ENCODE results near the gene SPCS2. TPM values are rescaled to one million over a fixed set of nuclear protein-coding genes. Genes with fewer than 3 reads are reported as not detected.
A peak's percentile ranks its signal among the peaks of the same experiment; 100 is the strongest.
"Not testable (repeated sequence)": the region's sequence is repeated elsewhere in the genome, so short reads cannot be mapped to it uniquely, and the experiment has no call there.

SPCS2 gene
- total and polyA plus RNA-seq, 2 donors (not counting 3 experiments of a cell fraction or from before 2014, with no cell fraction given), result 88.9 to 140 TPM

DNA sequence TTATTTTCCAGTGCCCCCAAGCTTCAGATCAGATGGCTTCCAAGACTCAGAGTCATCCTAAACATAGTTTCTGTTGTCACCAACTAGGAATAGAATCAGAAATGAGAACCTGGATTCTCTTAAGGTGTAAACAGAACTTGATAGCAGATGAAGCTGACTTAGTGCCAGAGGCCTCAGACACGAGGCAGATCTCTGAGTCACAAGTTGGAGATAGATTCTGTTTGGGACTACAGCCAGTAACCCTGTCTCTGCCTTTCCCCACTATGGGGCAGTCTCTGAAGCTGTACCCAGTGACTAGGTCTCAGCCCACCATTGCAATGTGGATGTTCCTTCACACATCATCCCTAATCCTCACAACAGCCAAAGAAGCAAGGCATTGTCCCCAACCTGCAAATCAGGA lies 65.1 kb downstream of the SPCS2 start:
- no peak overlapping the region for H3K9ac ChIP-seq (replicated peaks; ENCODE audit: extremely low read depth, insufficient read depth, low read length)
- BruUV-seq (replicated peaks), result no TSS peak
- DNase-seq (ENCODE audit: low read depth, low spot score), result peak; percentile 13
- no peak overlapping the region for H3K4me2 ChIP-seq (ENCODE audit: insufficient read depth, low read length)
- peak; percentile 24 for FAIRE-seq
- ChIA-PET POLR2A (no interaction called here), CTCF (interaction anchor here (1.0 to 2.5 kb wide), 9 partner anchors 9 to 234 kb away, joined by 3 to 13 read pairs (median 4); partner anchors contain the start of gene NEU3)
- dilution Hi-C loops (cut with MboI; ENCODE audit: extremely low pct_ligation_motif_present, low sequenced_read_pairs) (loop anchor here (25.0 kb wide), 1 partner anchor 102 kb away; no protein-coding TSS in a partner anchor), intact Hi-C loops (cut with micrococcal nuclease) (no loop called here)
- H4K20me1 ChIP-seq (replicated peaks; ENCODE audit: control insufficient read depth, extremely low read depth, insufficient read depth, low read length), result no peaks in the 10 kb centered on the region
- H2AFZ ChIP-seq (ENCODE audit: low read depth, low read length), result no peak overlapping the region
- no peaks in the 10 kb centered on the region for H3K9me1 ChIP-seq (replicated peaks; ENCODE audit: control insufficient read depth, extremely low read depth, insufficient read depth, low read length)
- peaks cover 0 to 4% of the 10 kb centered on the region in 2 experiments for H3K36me3 ChIP-seq (ENCODE audit: control insufficient read depth in 2 of 2, extremely low read depth in 1 of 2, insufficient read depth in 2 of 2, low read length in 2 of 2)
- no peaks in the 10 kb centered on the region for H3K27me3 ChIP-seq (ENCODE audit: control insufficient read depth in 2 of 2, insufficient read depth in 2 of 2, low read length in 2 of 2)
- H3K9me3 ChIP-seq (replicated peaks; ENCODE audit: control insufficient read depth, insufficient read depth, low read length), result no peaks in the 10 kb centered on the region
- H3K4me1 ChIP-seq (ENCODE audit: control insufficient read depth, extremely low read depth, insufficient read depth, low read length), result no peaks in the 10 kb centered on the region
- no peak for TF ChIP-seq GATA2 (IDR thresholded peaks at IDR 0.05; ENCODE audit: insufficient read depth, insufficient read length, low read depth, low read length)
- TF ChIP-seq MYC (IDR thresholded peaks at IDR 0.05; ENCODE audit: low read depth, low read length), result no peak
- TF ChIP-seq MAX (IDR thresholded peaks at IDR 0.05; ENCODE audit: insufficient read depth, insufficient read length), result no peak
- TF ChIP-seq POLR2A (IDR thresholded peaks at IDR 0.05; ENCODE audit: low read depth, low read length), result no peak
- no peak for TF ChIP-seq EZH2 (IDR thresholded peaks at IDR 0.05; ENCODE audit: borderline replicate concordance, low read depth, low read length, severe bottlenecking)
- TF ChIP-seq, protein P1, sequence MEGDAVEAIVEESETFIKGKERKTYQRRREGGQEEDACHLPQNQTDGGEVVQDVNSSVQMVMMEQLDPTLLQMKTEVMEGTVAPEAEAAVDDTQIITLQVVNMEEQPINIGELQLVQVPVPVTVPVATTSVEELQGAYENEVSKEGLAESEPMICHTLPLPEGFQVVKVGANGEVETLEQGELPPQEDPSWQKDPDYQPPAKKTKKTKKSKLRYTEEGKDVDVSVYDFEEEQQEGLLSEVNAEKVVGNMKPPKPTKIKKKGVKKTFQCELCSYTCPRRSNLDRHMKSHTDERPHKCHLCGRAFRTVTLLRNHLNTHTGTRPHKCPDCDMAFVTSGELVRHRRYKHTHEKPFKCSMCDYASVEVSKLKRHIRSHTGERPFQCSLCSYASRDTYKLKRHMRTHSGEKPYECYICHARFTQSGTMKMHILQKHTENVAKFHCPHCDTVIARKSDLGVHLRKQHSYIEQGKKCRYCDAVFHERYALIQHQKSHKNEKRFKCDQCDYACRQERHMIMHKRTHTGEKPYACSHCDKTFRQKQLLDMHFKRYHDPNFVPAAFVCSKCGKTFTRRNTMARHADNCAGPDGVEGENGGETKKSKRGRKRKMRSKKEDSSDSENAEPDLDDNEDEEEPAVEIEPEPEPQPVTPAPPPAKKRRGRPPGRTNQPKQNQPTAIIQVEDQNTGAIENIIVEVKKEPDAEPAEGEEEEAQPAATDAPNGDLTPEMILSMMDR (IDR thresholded peaks at IDR 0.05; ENCODE audit: extremely low read depth in 1 of 2, insufficient read depth in 1 of 2, low read depth in 1 of 2, low read length in 2 of 2), result no peak
- H3K27ac ChIP-seq (ENCODE audit: insufficient read depth, low read depth, low read length), result no peak overlapping the region
- H3K79me2 ChIP-seq (ENCODE audit: control insufficient read depth, insufficient read depth, low read length), result no peaks in the 10 kb centered on the region
- H3K4me3 ChIP-seq (replicated peaks in 1 of 3; ENCODE audit: insufficient read depth in 1 of 3, low read depth in 1 of 3, low read length in 3 of 3), result no peak overlapping the region

- CTCF ChIA-PET, result interaction anchor here (1.8 kb wide), 1 partner anchor 12 kb away, joined by 4 read pairs; no protein-coding TSS in a partner anchor
- BruUV-seq (replicated peaks); H3K4me2 ChIP-seq (ENCODE audit: insufficient read depth, low read length); H3K9ac ChIP-seq (replicated peaks; ENCODE audit: extremely low read depth, insufficient read depth, low read length); intact Hi-C loops (cut with micrococcal nuclease); H3K4me3 ChIP-seq (replicated peaks in 1 of 3; ENCODE audit: insufficient read depth in 1 of 3, low read depth in 1 of 3, low read length in 3 of 3); H3K36me3 ChIP-seq (ENCODE audit: control insufficient read depth in 2 of 2, extremely low read depth in 1 of 2, insufficient read depth in 2 of 2, low read length in 2 of 2); H3K79me2 ChIP-seq (ENCODE audit: control insufficient read depth, insufficient read depth, low read length); H3K4me1 ChIP-seq (ENCODE audit: control insufficient read depth, extremely low read depth, insufficient read depth, low read length); H4K20me1 ChIP-seq (replicated peaks; ENCODE audit: control insufficient read depth, extremely low read depth, insufficient read depth, low read length); H3K27me3 ChIP-seq (ENCODE audit: control insufficient read depth in 2 of 2, insufficient read depth in 2 of 2, low read length in 2 of 2); FAIRE-seq; H3K27ac ChIP-seq (ENCODE audit: insufficient read depth, low read depth, low read length); H3K9me1 ChIP-seq (replicated peaks; ENCODE audit: control insufficient read depth, extremely low read depth, insufficient read depth, low read length); DNase-seq (ENCODE audit: low read depth, low spot score); H2AFZ ChIP-seq (ENCODE audit: low read depth, low read length); H3K9me3 ChIP-seq (replicated peaks; ENCODE audit: control insufficient read depth, insufficient read depth, low read length); POLR2A ChIA-PET: not testable (repeated sequence)
- dilution Hi-C loops (cut with MboI; ENCODE audit: extremely low pct_ligation_motif_present, low sequenced_read_pairs), result loop anchor here (25.0 kb wide), 1 partner anchor 107 kb away; no protein-coding TSS in a partner anchor
Observed at GRCh38 chr11:75019200-75019599, 70.1 kb downstream of the SPCS2 start.

- dilution Hi-C loops (cut with MboI; ENCODE audit: extremely low pct_ligation_motif_present, low sequenced_read_pairs), result loop anchor here (25.0 kb wide), 1 partner anchor 108 kb away; no protein-coding TSS in a partner anchor
- H3K27me3 ChIP-seq (ENCODE audit: control insufficient read depth in 2 of 2, insufficient read depth in 2 of 2, low read length in 2 of 2); DNase-seq (ENCODE audit: low read depth, low spot score); H3K27ac ChIP-seq (ENCODE audit: insufficient read depth, low read depth, low read length); H3K4me1 ChIP-seq (ENCODE audit: control insufficient read depth, extremely low read depth, insufficient read depth, low read length); POLR2A ChIA-PET; H4K20me1 ChIP-seq (replicated peaks; ENCODE audit: control insufficient read depth, extremely low read depth, insufficient read depth, low read length); intact Hi-C loops (cut with micrococcal nuclease); H3K9me1 ChIP-seq (replicated peaks; ENCODE audit: control insufficient read depth, extremely low read depth, insufficient read depth, low read length); FAIRE-seq; H2AFZ ChIP-seq (ENCODE audit: low read depth, low read length); H3K36me3 ChIP-seq (ENCODE audit: control insufficient read depth in 2 of 2, extremely low read depth in 1 of 2, insufficient read depth in 2 of 2, low read length in 2 of 2); H3K4me2 ChIP-seq (ENCODE audit: insufficient read depth, low read length); H3K9ac ChIP-seq (replicated peaks; ENCODE audit: extremely low read depth, insufficient read depth, low read length); H3K4me3 ChIP-seq (replicated peaks in 1 of 3; ENCODE audit: insufficient read depth in 1 of 3, low read depth in 1 of 3, low read length in 3 of 3); H3K9me3 ChIP-seq (replicated peaks; ENCODE audit: control insufficient read depth, insufficient read depth, low read length); H3K79me2 ChIP-seq (ENCODE audit: control insufficient read depth, insufficient read depth, low read length); BruUV-seq (replicated peaks): not testable (repeated sequence)
- CTCF ChIA-PET, result interaction anchor here (3.5 to 5.7 kb wide), 5 partner anchors 13 to 228 kb away, joined by 64 to 159 read pairs (median 78); no protein-coding TSS in a partner anchor
Observed at GRCh38 chr11:75020328-75020727, 71.3 kb downstream of the SPCS2 start.
